Stomach (tissue), 9 donors: Measurements from ENCODE around the gene CD79B. TPM values are rescaled to one million over a fixed set of nuclear protein-coding genes. Genes with fewer than 3 reads are reported as not detected.

Experiments used
- DNase-seq, 2 donors: peaks; one replicate each; pipeline versions ENCODE4 v3.0.0 to v3.0.0-alpha.2; 2013 to 2019
- H3K27ac ChIP-seq, 5 donors: fragments of 200-600 bp in 4 of 5; sonication (generic) in 4 of 5; one replicate each; pipeline ENCODE4 v1.5.1; 2013 to 2019; ENCODE audit warnings: mild to moderate bottlenecking in 1 of 5, moderate library complexity in 1 of 5
- H3K27me3 ChIP-seq, 3 donors: fragments of 200-600 bp; sonication (generic); one replicate each; pipeline ENCODE4 v1.5.1; 2017 to 2019; ENCODE audit warnings: mixed run types in 1 of 3
- H3K36me3 ChIP-seq, 4 donors: fragments of 200-600 bp; sonication (generic); 1 replicate in 3 of 4; 2 replicates in 1 of 4; pipeline ENCODE4 v1.5.1; 2016 to 2019
- H3K4me1 ChIP-seq, 4 donors: fragments of 200-600 bp; sonication (generic); one replicate each; pipeline ENCODE4 v1.5.1; 2016 to 2019
- H3K4me3 ChIP-seq, 4 donors: fragments of 200-600 bp; sonication (generic) in 3 of 4; one replicate each; pipeline ENCODE4 v1.5.1; 2016 to 2019; ENCODE audit warnings: mild to moderate bottlenecking in 1 of 4
- H3K9me3 ChIP-seq, 4 donors: fragments of 200-600 bp; sonication (generic); one replicate each; pipeline ENCODE4 v1.5.1; 2016 to 2019
- EP300 ChIP-seq: sonication (generic); formaldehyde crosslinking; IDR thresholded peaks from one replicate; pipeline ENCODE4 v1.6.1; 2017; ENCODE audit warnings: antibody characterized with exemption
- POLR2A ChIP-seq, 4 donors: fragments of 450-650 bp; IDR thresholded peaks; one replicate each; pipeline ENCODE4 v1.6.1; 2016; ENCODE audit warnings: antibody characterized with exemption in 4 of 4, control low read depth in 2 of 4, mild to moderate bottlenecking in 1 of 4, moderate library complexity in 1 of 4
- POLR2AphosphoS5 ChIP-seq, 3 donors: sonication (generic); formaldehyde crosslinking; IDR thresholded peaks; one replicate each; pipeline ENCODE4 v1.6.1; 2016; ENCODE audit warnings: antibody characterized with exemption in 3 of 3
- WGBS, 5 donors: extraction: QIAGEN DNeasy Blood & Tissue Kit in 3 of 5; methylation state at CpG; one replicate each; pipeline versions ENCODE4 v1.1.5 to v1.1.7; 2013 to 2018; 5-methylcytosine and 5-hydroxymethylcytosine counted together
- intact Hi-C: fragments of 100-400 bp; cut with DNase I; formaldehyde crosslinking; loops from one replicate; pipeline ENCODE4 v1.15.1; 2023; ENCODE audit warnings: low total_unique reads
- polyA plus RNA-seq, 3 donors: library from polyadenylated mRNA; stranded (reverse); fragments of 200-250 nt; gene quantifications; one replicate each; pipeline ENCODE4 v1.2.3, GENCODE V29; 2013
- total RNA-seq, 5 donors: library from RNA; depleted of rRNA; stranded (reverse); fragments of >200 nt; gene quantifications; one replicate each; pipeline versions ENCODE4 v1.1.0 to v1.2.3, GENCODE V29; 2014 to 2016
- TF ChIP-seq, protein P1 (sequence below), 7 experiments: fragments of 450-650 bp in 4 of 7; fragments of 200-600 bp in 3 of 7; sonication (generic) in 3 of 7; IDR thresholded peaks; one replicate each; pipeline ENCODE4 v1.5.1; 2016 to 2019; ENCODE audit warnings: antibody characterized with exemption in 7 of 7, control low read depth in 2 of 7, mild to moderate bottlenecking in 1 of 7
- donor health status: healthy with polysubstance abuse.
- donor health status: Bipolar disorder and iron deficiency.
- donor health status: healthy.

The CD79B gene
- total and polyA plus RNA-seq, 8 donors, result 1.7 to 9.7 (median 5.3) TPM; not detected in 3

DNA sequence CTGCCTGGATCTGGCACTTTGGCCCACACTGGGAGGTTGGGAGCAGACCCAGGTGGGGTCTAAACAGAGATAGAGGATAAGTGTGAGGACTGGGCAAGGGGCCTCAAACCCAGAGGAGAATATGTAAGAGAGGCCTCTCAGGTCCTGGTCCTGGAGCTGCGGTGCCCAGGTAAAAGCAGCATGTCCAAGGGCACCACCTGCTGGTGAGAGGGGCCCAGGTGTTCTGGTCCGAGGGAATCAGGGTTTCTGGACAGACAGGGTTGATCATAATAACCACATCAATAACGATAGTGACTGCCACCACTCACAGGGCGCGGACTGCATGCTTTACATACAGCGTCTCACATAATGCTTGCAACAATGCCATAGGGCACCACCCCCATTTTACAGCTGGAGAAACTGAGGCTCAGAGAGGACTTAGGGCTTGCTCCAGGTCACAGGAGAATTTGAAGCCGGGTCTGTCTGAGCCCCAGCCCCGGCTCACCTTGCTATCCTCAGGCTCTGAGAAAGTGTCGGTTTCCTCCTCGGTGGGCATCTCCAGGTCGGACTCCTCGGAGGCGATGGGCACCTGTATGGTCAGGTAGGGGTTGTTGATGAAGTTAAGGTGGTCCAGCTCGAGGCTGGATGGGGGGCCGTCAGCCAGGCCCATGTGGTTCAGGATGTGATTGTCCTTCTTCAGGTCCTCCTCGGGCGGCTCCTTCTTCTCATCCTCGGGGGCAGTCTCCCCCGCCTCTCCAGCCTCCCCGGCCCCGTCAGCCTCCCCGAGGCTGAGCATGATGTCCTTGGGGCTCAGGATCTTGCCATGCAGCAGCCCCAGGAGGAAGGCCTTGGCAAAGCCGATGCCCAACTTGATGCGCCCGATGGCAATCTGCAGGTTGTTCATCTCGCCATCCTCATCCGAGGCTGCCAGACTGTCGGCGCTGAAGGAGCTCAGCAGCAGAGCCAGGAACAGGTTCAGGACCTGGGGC lies 19.1 kb upstream of the CD79B start:
- WGBS, 5 donors, result 79 to 86% (median 83%) methylated on average over 27 to 29 of the region's 29 CpGs
- no peaks in the 10 kb centered on the region for H3K9me3 ChIP-seq
- H3K4me3 ChIP-seq, result no peak overlapping the region
- DNase-seq, result peak; percentile 71 to 79
- H3K36me3 ChIP-seq, result no peaks in the 10 kb centered on the region
- peaks cover 0 to 44% (median 0%) of the 10 kb centered on the region in 3 donors for H3K27me3 ChIP-seq
- peaks cover 0 to 15% (median 5%) of the 10 kb centered on the region in 4 donors for H3K4me1 ChIP-seq
- intact Hi-C loops, result no loop called here
- H3K27ac ChIP-seq, result no peak overlapping the region
- TF ChIP-seq EP300, result no peak
- TF ChIP-seq, protein P1, sequence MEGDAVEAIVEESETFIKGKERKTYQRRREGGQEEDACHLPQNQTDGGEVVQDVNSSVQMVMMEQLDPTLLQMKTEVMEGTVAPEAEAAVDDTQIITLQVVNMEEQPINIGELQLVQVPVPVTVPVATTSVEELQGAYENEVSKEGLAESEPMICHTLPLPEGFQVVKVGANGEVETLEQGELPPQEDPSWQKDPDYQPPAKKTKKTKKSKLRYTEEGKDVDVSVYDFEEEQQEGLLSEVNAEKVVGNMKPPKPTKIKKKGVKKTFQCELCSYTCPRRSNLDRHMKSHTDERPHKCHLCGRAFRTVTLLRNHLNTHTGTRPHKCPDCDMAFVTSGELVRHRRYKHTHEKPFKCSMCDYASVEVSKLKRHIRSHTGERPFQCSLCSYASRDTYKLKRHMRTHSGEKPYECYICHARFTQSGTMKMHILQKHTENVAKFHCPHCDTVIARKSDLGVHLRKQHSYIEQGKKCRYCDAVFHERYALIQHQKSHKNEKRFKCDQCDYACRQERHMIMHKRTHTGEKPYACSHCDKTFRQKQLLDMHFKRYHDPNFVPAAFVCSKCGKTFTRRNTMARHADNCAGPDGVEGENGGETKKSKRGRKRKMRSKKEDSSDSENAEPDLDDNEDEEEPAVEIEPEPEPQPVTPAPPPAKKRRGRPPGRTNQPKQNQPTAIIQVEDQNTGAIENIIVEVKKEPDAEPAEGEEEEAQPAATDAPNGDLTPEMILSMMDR (IDR thresholded peaks at IDR 0.05), result peak in 3 of 7 experiments; percentile 25 to 36 (median 32)

DNA sequence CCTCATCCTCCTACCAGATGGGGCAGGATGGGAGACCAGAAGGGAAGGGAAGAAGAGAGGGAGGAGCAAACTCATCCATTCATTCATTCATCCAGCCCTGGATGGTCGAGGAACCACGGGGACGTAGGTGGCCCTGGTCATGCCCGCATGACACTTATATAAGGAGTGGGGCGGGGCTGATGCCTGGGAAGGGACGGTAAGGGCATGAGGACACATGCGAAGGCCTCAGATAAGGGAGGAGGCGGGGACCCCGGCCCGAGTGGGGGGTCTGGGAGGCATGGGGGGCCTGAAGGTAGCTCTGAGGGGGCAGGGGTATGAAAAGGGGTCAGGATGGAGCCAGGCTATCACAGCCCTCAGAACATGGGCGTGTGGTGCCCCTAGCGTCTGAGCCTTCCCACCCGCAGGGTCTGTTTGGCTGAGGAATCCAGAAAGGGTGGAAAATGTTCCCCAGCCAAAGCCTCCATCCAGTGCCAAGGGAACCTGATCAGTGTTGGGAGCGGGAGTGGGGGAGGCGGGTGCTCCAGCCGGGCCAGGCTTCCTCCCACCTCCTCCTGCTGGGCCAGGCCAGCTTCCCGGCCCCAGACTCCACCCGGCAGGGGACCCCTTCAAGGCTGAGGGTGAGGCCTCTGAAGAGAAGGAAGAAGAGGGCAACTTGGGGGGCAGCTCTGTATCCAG lies 17.6 kb upstream of the CD79B start:
- Histone ChIP-seq H3K36me3 (no peaks in the 10 kb centered on the region), H3K27me3 (peaks cover 0 to 42% (median 0%) of the 10 kb centered on the region in 3 donors), H3K9me3 (no peaks in the 10 kb centered on the region), H3K4me3 (no peak overlapping the region), H3K27ac (no peak overlapping the region), H3K4me1 (peaks cover 0 to 19% (median 8%) of the 10 kb centered on the region in 4 donors)
- no peak for DNase-seq
- TF ChIP-seq POLR2AphosphoS5 (IDR thresholded peaks at IDR 0.05), result no peak
- TF ChIP-seq, protein P1 (IDR thresholded peaks at IDR 0.05), result no peak
- TF ChIP-seq EP300, result no peak
- no peak for TF ChIP-seq POLR2A (IDR thresholded peaks at IDR 0.05)
- intact Hi-C loops, result no loop called here
- 62 to 71% (median 69%) methylated on average over 17 to 18 of the region's 18 CpGs for WGBS, 5 donors

DNA sequence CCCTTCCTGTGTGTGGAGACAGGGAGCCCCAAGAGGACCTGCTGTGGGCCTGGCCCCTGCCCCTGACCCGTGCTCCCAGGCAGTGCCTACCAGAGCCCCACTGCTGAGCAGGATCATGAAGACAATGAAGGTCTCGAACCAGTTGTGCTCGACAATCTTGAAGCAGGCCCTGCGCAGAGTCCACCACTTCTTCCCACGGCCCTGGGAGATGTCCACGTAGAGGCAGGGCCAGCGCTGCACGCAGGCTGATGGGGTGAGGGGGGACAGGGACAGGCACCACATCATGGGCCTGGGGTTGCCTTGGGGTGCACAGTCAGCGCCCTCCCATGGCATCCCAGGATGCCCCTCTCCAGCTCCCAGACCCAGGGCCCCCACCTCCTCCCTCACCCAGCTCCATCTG lies 16.4 kb upstream of the CD79B start:
- DNase-seq, result no peak
- Histone ChIP-seq H3K4me3 (no peak overlapping the region), H3K4me1 (peaks cover 0 to 16% (median 6%) of the 10 kb centered on the region in 4 donors), H3K27ac (no peak overlapping the region), H3K27me3 (peaks cover 0 to 36% (median 0%) of the 10 kb centered on the region in 3 donors), H3K36me3 (no peaks in the 10 kb centered on the region), H3K9me3 (no peaks in the 10 kb centered on the region)
- 85 to 90% (median 88%) methylated on average over 6 to 9 of the region's 9 CpGs for WGBS, 5 donors
- TF ChIP-seq, protein P1 (IDR thresholded peaks at IDR 0.05), result no peak
- TF ChIP-seq POLR2AphosphoS5 (IDR thresholded peaks at IDR 0.05) (no peak), POLR2A (IDR thresholded peaks at IDR 0.05) (no peak), EP300 (no peak)
- intact Hi-C loops, result no loop called here

DNA sequence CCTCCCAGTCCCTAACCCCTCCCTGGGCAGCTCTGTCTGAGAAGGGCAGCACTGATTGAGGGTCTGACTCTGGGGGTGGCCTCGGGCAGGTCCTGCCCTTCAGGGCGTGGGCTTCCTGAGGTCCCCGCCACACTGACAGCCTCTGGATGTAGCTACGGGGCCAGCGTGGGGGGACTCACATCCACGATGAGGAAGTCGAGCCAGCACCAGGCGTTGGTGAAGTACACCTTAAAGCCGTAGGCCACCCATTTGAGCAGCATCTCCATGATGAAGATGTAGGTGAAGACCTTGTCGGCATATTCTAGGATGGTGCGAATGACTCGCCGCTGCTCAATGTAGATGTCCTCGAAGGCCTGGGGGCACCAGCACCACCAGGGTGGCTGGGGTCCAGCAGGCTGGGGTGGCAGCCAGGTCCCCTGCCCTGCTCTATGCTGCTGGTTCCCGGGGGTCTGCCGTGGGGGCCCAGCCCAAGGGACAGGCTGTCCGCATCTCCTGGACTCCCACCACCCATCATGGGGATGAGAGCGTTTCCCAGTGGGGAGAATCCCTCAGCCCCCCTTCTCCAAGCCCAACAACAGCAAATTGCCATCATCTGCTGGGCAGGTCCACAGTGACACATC lies 15.7 kb upstream of the CD79B start:
- Histone ChIP-seq H3K9me3 (no peaks in the 10 kb centered on the region), H3K4me1 (peaks cover 0 to 16% (median 6%) of the 10 kb centered on the region in 4 donors), H3K4me3 (no peak overlapping the region), H3K27me3 (peaks cover 0 to 36% (median 0%) of the 10 kb centered on the region in 3 donors), H3K27ac (no peak overlapping the region), H3K36me3 (no peaks in the 10 kb centered on the region)
- intact Hi-C loops, result no loop called here
- DNase-seq, result no peak
- no peak for TF ChIP-seq POLR2A (IDR thresholded peaks at IDR 0.05)
- TF ChIP-seq POLR2AphosphoS5 (IDR thresholded peaks at IDR 0.05), result no peak
- no peak for TF ChIP-seq EP300
- TF ChIP-seq, protein P1 (IDR thresholded peaks at IDR 0.05), result no peak
- 80 to 93% (median 86%) methylated on average over 12 to 18 of the region's 18 CpGs for WGBS, 5 donors
